Stimulated activated CD4-positive, alpha-beta T cell treated with anti-CD3 and anti-CD28 coated beads, Interleukin-2, amount 100 ng/mL, for 24 hours (primary cell): ENCODE measurements around the gene HIF1AN.

Experiments
- DNase-seq, 2 donors: peaks; one replicate each; pipeline ENCODE4 v3.0.0-alpha.2; 2020

HIF1AN gene

GRCh38 chr10:100522107-100522801, 13.5 kb upstream of the HIF1AN start:
- DNase-seq = no peak

DNA sequence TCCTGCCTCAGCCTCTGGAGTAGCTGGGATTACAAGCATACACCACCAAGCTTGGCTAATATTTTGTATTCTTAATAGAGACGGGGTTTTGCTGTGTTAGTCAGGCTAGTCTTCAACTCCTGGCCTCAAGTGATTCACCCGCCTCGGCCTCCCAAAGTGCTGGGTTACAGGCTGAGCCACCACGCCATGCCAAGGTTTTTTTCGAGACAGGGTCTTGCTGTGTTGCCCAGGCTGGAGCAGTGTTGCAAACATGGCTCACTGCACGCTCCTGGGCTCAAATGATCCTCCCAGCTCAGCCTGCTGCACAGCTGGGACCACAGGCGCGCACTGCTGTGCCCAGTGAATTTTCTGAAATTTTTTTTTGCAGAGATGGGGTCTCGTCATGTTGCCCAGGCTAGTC, 12.8 kb upstream of the HIF1AN start:
- no peak for DNase-seq

GRCh38 chr10:100524206-100524605, 11.5 kb upstream of the HIF1AN start:
- no peak for DNase-seq

GRCh38 chr10:100524638-100525037, 11.1 kb upstream of the HIF1AN start:
- DNase-seq = no peak

DNA sequence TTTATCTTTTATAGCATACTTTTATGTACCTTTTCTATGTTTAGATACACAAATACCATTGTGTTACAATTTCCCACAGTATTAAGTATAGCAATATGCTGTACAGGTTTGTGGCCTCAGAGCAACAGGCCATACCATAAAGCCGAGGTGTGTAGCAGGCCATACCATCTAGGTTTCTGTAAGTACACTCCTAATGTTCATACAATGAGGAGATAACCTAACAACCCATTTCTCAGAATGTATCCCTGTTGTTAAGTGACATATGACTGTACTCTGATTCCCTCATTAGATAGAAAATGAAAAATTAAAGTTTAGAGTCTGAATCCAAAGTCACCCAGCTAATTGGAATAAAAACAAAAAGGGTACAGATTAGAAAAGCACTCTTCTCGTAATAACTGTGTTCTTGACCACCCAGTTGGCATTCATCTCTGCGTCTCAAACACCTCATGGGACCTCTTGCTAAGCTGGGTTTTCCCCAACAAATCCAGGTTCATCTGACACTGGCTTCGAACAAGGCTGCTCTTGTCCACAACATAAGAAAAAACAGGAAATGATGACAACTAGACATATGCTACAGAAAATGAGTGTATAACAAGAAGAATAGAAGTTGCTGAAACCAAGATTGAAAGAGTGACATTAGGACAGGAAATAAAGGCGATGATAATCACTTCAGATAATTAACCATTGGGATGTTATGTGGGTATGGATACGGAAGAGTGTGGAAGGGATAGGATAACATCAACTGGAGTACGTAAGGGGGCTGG, 7.4 kb upstream of the HIF1AN start:
- DNase-seq = no peak

GRCh38 chr10:100528921-100529474, 6.7 kb upstream of the HIF1AN start:
- peak in 1 of 2 donors; percentile 28 for DNase-seq

DNA sequence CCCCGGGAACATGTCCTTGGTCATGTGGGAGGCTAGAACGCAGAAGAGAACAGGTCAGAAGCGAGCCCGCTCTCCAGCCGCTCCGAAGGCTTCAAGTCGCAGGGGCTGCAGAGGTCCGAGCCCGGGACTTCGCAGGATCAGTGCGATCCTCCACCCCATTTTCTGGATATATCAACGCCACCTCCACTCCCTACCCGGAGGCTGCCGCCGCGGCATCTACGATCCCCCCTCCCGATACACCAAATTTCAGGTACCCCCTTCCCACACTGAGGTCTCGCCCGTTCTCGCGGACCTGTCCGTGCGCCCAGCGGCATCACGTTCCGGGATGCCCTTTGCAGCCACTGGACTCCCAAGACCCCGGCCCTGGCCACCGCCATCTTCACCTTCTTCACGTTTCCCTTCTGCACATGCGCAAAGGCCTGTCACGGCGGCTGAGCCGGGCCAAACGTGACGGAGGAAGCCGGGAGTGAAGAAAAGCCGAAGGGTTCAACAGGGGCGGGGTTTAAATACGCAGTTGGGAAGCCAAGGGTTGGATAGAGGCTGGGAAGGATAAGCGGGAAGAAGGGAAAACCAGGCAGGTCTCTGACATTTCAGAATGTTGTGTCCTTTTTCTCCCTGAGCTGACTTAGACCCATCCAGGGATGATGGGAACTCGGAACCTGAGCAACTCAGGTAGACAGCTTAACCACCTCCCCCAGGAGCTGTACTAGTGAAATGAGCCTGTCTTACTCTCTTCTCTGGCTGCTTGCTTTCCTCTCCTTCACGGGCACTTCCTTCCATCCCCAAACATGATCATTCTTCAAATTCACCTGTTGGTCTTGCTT, 6.1 kb upstream of the HIF1AN start, which contains the start of gene NDUFB8:
NDUFB8 (minus strand) TSS at position 397 of the 824 bp plus-strand sequence; CDS start at position 377, 20 bp downstream.
- peak; percentile 88 to 91 for DNase-seq

DNA sequence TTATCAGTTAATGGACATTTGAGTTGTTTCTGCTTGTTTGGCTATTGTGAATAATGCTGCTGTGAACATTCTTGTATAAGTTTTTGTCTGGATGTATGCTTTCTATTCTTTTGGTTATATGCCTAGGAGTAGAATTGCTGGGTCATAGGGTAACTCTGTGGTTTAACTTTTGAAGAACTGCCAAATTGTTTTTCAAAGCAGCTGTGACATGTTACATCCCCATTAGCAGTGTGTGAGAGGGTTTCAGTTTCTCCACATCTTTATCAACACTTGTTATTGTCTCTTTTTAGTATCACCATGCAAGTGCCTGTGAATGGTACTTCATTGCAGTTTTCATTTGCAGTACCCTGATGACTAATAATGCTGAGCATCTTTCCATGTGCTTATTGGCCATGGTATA, 4.0 kb upstream of the HIF1AN start:
- DNase-seq = no peak

DNA sequence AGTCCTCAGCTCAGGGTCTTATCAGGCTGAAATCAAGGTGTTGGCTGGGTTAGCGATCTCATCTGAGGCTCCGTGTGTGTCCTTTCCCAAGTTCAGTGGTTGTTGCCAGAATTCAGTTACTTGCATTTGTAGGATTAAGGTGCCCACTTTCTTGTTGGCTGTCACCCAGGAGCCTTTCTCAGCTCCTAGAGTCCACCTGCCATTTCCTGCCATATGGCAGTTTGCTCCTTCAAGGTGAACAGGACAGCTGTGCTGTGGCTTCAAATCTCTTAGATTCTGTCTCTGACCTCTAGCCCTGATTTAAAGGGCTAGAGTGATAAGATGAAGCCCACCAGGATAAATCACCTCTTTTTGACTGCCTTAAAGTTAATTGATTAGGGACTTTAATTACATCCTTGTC, 1.0 kb upstream of the HIF1AN start:
- DNase-seq = no peak

GRCh38 chr10:100535338-100535714, 417 bp upstream of the HIF1AN start:
- DNase-seq = no peak

DNA sequence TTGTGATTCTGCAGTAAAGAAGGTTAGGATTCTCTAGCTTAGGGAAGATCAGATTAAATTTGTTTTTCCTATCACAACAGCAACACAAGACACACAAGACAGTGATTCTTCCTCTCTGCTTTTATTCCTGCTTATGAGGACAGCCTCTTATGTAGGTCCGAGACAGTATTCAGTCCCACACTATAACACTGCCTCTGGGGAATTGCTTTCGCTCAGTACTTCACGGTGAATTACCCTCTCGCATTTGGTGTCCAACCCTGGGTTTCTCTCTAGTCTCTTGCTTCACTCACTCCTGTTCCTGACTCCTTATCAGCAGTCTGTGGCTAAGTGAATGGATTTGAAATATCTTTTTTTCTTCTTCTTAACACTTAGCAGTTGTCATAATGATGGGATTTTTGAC, 1.7 kb downstream of the HIF1AN start:
- no peak for DNase-seq

DNA sequence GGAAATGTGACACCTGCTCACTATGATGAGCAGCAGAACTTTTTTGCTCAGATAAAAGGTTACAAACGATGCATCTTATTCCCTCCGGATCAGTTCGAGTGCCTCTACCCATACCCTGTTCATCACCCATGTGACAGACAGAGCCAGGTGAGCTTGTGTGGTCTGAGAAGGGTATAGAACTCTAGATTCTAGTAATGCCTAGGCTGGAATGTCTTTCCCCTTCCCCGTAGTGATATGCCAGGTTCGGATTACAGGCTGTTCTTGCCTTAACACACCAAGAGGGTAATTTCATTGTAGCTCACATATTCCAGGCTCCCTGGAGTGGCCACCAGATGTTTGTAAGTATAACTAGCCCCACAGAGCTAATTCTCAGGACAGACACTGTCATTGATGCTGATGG, 9.2 kb downstream of the HIF1AN start:
- no peak for DNase-seq

- DNase-seq = no peak
Observed at GRCh38 chr10:100551196-100551595, 15.5 kb downstream of the HIF1AN start.

DNA sequence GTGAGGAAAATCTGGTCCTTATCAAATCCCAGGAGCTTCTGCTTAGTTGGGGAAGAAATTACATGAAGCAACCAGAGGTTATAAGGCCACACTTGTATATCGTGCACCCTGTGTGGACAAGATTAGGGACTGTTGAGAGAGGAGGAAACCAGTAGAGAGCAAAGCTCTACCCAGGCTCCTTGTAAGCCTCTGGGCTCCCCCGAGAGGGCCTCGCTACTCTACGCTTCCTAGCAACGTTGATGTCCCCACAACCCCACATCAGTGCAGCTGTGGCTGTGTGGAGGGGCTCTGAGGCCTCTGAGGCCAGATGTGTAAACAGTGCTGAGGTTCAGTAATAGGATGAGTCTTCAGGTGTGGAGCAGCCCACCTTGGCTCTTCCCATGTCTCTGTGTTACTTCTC, 16.0 kb downstream of the HIF1AN start:
- no peak for DNase-seq

DNA sequence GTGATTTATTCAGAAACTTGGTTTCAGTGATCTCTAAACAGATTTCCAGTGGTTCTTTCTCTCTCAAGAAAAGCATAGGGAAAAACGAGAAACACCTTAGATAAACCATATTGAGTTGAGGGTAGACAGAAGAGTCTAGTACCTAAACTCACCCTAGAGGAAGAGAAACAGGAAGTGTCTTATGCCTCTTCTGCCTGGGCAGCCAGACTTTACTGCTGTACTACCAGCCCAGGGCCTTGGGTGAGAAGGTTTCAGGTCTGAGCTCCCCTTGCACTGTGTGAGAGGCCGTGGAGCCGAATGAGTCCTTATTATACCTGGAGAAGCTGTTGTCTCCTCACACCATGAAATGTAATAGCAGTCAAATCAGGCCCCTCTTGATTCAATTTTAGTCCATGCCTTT, 18.2 kb downstream of the HIF1AN start:
- DNase-seq = no peak

DNA sequence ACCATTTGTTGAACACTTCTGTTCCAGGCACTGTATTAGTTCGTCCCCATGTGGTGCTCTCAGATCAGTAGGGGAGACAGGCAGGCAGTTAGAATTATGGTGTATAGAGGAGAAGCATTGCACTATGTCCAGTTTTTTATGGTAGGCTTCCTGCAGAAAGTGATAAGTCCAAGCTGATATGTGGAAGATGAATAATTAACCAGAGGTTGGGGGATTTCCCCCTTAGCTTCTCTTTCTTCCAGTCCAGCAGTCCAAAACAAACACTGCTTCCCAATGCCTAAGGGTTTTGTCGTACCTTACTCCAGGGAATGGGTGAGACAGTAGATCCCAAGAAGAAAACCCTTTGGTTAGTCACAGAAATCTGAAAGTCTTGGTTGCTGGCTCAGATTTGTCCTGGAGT, 19.2 kb downstream of the HIF1AN start:
- no peak for DNase-seq

DNA sequence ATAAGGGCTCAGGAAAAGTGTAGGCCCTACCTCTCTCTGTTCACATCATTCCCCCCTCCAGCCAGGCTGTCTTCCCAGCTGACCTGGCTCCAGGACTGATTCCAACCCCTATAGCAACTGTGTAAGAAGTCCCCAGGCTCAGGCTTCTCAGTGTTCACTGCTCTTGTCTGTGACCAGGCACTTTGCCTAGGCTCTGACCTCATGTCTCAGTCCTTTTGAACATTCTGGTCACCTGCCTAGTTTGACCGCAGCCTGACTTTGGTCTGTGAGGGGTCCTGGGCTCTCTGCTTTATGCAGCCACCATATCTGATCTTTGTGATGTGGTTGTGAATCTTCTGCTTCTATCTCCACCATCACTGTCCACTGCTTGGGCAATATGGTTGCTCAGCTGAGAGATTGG, 24.5 kb downstream of the HIF1AN start:
- no peak for DNase-seq

DNA sequence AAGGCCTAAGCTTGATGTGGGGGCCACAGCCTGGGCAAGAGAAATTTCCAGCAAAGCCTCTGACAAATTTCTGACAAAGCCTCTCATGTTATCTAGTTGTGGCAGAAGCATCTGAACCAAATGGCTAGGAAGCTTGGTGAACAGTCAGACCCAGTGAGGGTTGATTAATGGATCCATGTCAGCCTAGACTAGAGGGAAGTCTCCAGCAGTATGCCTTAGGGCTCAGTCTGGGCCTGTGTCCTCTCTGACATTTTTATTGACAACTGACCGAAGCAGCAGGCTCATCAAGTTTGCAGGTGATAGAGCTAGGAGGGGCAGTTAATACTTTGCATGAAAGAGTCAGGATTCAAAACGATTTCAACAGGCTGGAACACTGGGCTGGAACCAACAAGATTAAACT, 25.3 kb downstream of the HIF1AN start:
- DNase-seq = no peak

DNA sequence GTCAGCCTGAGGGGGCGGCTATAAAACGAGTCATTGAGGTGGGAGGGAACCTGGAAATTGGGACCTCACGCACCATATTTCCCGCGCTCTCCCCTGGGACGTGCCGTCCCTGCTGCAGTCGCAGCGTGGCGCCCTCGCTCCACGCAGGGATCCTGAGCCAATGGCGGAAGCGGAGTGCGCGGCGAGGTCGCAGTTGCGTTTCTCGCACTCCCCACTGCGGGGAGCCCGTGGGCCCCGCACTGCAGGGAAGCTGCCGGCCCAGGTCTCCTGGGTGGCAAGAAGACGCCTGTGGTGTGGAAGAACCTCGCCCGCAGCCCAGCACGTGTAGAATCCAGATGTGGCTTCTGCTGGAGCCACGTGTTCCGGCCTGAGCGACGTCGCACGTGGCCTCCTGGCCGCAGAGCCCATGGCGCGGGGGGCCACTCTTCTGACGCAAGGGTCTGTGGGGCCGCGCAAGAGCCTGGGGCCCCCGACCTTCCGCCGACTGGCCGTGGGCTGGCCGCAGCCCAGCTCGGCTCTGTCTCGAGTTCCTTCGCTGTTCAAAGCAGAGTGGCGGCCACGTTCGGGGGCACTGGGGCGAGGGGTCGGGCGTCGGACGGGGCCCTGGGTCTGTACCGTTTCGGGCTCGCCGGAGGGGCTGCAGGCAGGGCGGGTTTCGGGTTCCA, 26.4 kb downstream of the HIF1AN start:
- DNase-seq = peak; percentile 81 to 82

DNA sequence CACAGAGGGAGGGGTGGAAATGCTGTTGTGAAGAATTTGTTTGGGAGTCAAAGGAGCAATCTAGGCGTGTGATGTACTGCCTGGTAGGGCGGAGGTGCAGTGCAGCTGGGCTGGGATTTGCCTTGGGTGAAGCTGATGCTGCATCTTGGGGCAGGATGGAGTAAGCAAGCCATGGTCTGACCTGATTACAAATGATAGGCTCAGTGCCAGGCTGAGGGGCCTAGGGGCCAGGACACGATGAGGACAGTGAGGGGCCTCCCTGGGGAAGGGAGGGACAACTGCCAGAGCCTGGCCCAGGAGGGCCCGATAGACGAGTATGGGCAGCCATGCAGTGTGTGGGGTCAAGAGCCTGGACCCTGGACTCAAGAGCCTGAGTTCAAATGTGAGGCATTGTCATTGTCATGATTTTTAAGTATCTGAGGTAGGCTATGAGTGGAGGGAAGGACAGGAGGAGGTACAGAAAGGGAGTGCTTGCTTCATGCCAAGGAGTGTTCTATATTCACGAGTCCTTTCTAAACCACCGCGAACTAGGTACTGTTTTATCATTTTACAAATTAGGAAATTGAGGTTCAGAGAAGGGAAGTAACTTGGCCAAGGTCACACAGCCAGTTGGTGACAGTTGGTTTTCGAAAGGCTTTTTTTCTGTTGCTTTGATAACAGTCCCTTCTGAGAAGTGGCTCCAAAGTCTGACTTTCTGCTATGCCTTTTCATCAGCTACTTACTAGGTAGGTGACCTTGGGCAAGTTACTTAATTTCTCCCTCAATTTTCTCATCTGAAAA, 29.7 kb downstream of the HIF1AN start:
- no peak for DNase-seq

- no peak for DNase-seq
Observed at GRCh38 chr10:100566561-100566960, 30.8 kb downstream of the HIF1AN start.

DNA sequence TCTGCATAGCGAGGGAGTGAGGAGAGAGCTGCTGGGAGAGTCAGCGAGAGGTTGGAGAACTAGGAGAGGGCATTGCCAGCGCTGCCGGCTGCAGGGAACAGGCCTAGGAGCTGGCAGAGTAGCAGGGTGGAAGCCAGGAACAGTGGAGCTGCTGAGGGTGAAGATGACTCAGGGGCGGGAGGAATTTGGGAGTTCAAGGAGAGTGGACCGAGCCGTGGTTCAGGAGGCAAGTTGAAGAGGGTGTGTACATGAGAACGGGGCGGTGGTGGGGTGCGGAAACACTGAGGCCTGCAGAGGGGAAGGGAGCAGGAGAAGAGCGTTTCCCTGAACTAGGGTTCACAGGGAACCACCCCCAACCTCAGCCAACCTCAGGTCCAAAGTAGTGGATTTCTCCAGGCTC, 31.5 kb downstream of the HIF1AN start:
- no peak for DNase-seq
